HG02885 (cell line): ENCODE measurements around the gene TSPAN16.
A peak's percentile ranks its signal among the peaks of the same experiment; 100 is the strongest.
"Not testable (repeated sequence)": the region's sequence is repeated elsewhere in the genome, so short reads cannot be mapped to it uniquely, and the experiment has no call there.

Experiments used
- ATAC-seq: cut with Tn5 transposase; IDR thresholded peaks from one replicate; pipeline ENCODE4 v1.9.1; 2021; ENCODE audit warnings: mild to moderate bottlenecking; ENCODE audit not compliant: unreplicated experiment, poor library complexity

TSPAN16 gene

DNA sequence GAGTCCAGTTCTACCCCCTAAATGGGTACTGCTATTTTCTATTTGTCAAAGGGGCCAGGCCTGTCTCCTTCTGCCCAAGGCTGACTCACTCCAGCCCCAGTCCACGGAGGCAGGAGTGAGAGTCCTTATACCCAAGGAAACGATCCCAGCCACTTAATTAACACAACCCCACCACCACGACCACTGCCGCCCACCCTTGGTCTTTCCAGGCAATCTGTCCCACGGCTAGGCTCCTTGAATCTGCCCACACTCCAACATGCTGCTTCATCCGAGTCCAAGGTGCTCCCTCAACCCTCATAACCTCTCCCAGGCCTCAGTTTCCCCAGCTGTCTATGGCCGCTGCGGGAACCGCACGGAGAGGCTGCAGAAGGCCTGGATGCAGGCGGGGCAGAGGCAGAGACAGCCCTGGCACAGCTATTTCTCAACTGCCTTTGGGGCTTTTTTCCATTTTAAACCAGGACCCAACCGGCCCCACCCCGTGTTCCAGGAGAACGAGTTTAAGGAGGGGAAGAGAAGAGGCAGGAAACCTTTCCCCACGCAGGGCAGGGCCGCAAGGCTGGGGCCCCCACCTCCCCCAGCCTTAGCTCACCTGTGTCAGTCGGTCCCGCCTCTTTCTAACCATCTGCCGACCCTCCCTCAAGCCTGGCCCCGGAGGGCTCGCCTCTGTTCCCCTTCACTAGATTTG is 42.8 kb downstream of the TSPAN16 start:
- ATAC-seq: no peak

DNA sequence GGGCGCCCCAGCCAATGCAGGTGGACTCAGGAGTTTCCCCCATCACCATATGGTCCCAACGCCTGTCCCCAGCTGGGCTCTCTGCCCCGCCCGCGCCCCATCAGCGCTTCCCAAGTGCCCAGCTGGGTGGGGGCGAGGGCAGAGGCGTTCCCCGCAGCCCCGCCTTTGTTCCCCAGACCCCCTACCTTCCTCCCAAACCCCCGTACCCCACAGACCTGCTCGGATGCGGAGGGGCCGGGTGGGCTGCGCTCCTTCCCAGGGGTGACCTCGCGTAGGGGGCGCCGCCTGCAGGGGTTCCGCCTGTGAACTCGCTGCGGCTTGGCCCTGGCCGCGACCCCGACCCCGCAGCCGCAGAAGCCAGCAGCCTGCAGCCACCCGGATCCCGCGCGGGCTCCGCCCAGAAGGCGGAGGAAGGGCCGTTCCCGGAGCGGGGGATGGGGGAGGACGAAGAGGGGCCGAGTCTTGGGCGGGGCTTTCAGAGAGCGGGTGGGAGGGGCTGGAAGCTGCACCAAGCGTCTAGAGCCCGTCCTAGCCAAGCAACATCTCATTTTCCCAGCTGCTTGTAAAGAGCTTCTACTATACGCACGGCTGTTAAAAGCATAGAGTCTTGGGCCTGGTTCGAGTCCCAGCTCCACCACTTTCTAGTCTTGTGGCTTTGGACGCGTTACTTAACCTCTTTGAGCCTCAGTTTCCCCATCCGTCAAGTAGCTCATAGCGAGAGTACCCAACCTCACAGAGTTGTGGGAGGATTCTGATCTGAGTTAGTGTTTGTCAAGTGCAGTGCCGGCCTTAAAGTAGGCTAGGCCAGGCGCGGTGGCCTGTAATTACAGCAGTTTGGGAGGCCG is 43.5 kb downstream of the TSPAN16 start, which contains the start of gene RAB3D:
RAB3D (minus strand) TSS at position 404 of the 845 bp plus-strand sequence. CDS start 2,258 bp downstream, outside the sequence.
- ATAC-seq: peak; percentile 69

DNA sequence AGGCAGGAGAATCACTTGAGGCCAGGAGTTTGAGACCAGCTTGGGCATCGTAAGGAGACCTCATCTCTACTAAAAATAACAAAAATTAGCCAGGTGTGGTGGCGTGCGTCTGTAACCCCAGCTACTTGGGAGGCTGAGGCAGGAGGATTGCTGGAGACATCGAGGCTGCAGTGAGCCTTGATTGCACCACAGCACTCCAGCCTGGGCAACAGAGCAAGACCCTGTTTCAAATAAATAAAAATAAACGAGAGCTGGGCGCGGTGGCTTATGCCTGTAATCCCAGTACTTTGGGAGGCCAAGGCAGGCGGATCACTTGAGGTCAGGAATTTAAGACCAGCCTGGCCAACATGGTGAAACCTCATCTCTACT is 44.1 kb downstream of the TSPAN16 start:
- not testable (repeated sequence) for ATAC-seq

DNA sequence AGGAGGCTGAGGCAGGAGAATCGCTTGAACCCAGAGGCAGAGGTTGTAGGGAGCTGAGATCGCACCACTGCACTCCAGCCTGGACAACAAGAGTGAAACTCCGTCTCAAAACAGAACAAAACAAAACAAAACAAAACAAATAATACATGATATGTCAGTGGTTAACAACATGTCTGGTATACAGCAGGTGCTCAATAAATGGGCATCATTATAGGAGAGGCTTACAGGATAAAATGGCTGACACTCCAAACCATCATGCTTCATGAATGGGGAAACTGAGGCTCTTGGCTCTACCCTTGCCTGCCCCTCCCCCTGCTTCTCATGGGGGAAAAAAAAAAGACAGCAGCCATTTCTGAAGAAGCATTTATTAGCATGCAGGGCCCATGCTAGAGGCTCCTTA is 46.5 kb downstream of the TSPAN16 start:
- no peak for ATAC-seq

DNA sequence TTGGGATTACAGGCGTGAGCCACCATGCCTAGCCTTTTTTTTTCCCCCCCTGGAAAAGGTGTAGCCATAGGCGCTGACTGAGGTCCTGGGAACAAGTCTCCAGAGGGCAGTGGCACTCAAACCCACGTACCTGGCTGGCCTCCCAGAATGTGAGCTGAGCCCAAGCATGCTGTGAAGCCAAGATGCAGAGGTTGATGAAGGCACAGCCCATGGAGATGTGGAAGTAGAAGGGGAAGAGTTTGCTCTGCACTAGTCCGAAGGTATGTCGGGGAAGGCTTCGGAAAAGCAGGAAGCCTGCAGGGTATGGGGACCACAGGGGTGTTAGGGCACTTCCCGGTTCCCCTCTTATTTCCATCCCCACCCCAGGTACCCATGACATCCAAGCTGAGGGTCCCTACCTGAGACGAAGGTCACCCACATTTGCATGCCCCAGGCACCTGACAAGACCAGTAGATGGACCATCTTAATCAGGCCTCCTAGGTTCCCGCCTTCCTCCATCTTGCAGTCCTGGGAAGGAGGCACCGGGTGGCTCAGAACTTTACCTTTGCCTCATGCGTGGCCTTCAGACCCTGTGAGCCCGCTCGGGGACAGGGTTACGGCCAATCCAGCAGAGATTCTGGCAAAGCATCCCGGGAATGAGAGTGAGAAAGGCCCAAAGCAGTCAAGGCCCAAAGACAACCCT is 49.3 kb downstream of the TSPAN16 start:
- ATAC-seq: no peak

DNA sequence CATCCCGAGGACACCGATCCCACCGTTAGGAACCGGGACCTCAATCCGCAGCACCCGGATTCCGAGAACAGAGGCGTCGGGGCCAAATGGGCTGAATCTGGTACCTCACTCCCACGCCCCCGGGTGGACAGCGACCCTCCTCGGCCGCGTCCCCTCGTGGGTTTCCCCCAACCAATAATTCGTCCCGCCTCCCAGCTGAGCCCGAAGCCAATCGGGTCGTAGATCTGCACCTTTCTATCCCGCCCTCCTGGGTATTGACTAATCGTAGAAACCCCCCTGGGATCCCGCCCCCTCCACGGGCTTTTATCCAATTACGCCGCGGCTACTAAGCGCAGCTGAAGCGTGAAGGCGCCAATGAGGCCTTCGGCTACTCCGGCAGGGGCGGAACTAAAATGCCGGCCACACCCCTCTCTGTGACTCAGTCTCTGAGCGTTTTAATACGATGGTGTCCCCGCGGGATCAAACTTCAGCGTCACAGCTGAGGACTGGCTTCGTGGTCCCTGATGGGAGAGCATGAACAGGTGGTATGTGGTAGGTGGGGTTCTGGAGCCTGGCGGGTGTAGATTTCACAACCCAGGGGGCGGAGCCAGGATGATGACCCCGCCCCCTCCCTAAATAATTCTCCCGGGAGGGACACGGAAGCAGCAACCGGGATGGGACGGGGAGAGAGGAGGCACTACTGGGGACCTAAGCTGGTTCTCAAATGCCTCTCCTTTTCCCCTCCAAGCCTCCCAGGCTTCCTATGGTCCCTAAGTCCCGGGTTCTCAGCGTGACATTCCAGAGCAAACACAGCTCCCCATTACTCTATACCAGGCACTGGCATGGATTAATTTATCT is 50.4 kb downstream of the TSPAN16 start, which contains the start of the genes CCDC159 and TMEM205:
CCDC159 (plus strand) TSS at position 416 of the 837 bp plus-strand sequence; CDS start at position 504, 88 bp downstream.
TMEM205 (minus strand) TSS at position 165 of the 837 bp plus-strand sequence. CDS start 649 bp downstream, outside the sequence.
- peak; percentile 97 for ATAC-seq

DNA sequence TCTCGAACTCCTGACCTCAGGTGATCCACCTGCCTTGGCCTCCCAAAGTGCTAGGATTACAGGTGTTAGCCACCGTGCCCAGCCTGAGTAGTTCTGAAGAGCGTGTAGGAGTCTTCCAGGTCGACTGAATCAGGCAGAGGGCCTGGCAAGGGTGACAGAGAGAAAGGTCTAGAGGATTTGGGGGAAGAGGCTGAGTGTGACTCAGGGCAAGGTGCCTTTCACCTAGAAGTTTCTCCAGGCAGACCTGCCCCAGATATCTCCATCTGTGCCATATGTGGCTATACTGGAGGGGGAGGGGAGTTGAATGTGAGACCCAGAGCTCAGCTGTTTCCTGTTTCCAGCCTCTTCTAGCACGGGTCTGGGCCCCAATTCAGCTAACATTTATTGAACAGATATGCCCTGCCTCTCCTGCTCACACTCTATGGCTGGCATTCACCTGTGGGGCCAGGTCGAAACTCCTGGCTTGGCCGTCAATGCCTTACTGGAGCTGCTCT is 51.6 kb downstream of the TSPAN16 start:
- ATAC-seq: no peak

DNA sequence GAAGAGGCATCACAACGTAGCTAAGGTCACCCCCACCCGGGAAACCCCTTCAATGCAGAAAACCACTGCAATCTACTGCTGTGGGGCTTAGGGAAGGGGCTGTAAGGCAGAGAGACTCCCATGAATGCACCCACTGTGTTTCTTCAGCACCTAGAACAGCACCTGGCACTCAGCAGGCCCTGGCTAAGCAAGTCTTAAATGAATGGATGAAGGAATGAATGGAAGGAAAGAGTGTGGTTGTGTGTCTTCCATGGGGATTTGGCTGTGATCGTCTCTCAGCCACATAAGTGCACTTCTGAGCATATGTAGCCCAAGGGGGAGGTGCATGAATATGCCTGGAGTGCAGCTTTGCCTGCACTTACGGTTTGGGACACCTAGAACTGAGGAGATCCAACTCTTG is 53.2 kb downstream of the TSPAN16 start:
- no peak for ATAC-seq

DNA sequence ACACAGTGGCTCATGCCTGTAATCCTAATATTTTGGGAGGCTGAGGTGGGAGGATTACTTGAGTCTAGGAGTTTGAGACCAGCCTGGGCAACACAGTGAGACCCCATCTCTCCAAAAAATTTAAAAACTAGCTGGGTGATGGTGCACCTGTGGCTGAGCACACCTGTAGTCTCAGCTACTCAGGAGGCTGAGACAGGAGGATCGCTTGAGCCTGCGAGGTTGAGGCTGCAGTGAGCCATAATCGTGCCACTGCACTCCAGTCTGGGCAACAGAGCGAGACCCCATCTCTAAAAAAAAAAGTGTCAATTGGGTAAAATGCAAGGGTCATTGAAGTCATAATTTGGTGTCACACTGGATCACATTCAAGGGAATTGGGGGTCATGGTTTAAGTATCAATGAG is 58.1 kb downstream of the TSPAN16 start:
- ATAC-seq: not testable (repeated sequence)

DNA sequence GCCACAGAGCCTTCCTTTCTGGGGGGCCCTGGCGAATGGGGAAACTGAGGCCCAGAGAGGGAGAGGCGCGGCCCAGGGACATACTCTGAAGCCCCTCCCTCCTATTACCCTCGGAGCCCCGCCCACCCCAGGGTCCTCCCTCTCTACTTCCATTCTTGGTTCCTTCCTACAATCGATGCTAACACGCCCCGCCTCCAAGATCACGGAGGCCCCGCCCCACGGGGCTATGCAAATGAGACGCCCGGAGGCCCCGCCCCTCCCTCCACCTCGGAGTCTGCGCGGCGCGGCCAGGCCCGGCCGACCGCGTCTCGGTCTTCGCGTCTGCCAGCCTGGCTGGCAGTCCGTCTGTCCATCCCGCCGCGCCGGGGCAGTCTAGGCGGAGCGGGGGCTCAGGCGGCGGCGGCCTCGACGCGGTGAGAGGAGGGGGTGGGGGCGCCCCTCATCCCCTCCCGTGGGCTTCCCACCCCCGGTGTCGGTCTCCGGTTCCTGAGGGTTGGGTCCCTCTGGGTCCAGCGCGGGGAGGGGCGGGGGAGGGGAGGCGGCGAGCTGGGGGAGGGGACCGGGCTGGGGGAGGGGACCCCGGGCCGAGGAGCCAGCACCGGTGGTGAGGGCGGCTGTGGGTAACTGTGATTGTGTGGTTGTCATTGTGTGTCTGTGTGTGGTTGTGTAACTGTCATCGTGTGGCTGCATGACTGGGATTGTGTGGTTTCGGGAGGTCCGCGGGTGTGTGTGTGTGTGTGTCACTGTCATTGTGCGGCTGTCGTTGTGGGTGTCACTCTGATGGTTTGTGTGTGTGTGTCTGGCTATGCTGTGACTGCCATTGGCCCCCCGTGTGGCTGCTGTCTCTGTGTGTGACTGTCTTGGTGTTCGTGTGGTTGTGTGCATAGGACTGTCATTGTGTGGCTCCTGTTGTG is 59.5 kb downstream of the TSPAN16 start, which contains the start of gene PLPPR2:
PLPPR2 (plus strand) TSS at position 273 of the 914 bp plus-strand sequence. CDS start 2,242 bp downstream, outside the sequence.
- peak; percentile 44 for ATAC-seq

DNA sequence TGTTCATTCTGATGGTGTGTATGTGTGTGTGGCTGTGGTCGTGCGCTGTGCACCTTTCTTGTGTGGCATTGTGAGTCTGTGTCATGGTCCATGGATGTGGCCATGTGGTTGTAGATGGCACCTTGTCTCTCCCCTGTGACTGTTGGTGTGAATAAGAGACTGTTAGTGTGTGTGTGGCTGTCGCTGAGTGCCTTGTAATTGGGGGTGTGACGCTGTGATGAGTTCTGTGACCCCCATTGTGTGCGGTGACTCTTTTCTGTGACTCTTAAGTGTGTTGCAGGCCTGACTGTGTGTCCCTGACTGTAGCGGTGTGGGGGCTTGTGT is 60.1 kb downstream of the TSPAN16 start:
- ATAC-seq: no peak

DNA sequence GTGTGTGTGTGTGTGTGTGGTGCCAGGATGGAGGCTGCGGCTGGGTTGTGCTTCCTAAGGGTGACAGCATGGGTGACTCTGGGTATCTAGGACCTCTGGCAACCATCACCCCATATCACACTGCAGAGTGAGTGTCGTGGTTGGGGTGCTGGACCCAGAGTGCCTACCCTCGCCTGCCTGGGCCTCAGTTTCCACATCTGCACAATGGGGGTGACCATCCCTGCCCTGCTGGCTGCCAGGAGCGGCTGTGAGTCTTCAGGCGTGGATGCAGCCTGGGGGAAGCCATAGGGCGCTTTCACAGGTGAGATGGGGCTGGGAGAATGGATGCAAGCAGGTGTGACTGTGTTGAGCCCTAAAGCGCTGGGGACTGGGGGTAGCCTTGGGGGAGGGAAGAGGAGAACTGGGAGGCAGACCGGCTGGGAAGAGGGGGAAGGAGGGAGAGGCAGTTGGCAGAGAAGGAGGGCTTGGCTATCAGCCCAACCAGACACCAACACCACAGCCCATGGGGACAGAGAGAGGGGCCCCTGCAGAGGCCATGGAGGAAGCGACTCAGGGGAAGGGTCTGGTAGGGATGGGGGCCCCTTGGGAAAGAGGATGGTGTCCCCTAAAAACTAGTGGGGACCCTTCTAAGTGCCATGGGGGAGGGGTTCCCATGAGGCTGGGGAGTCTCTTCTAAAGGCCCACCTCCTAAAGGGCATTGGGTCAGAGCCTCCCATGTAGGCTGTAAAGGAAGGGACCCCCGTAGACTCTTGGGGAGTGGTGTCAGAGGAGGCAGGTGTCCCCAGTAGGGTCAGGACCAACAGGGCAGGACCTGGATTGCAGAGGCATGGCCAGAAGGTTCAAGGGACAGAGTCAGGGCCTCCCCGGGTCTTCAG is 61.0 kb downstream of the TSPAN16 start:
- ATAC-seq: no peak

DNA sequence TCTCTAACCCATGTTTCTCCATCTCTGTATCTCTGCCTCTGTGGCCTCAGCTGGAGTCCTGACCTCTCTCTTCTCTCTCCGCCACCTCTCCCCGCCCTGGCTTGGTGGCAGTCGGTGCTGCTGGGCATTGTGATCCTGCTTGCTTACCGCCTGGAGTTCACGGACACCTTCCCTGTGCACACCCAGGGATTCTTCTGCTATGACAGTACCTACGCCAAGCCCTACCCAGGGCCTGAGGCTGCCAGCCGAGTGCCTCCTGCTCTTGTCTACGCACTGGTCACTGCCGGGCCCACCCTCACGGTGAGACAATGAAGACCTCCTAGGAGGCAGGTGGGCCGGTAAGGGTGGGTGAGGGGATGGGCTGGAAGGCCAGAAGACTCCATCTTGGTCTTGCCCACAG is 63.5 kb downstream of the TSPAN16 start:
- no peak for ATAC-seq

DNA sequence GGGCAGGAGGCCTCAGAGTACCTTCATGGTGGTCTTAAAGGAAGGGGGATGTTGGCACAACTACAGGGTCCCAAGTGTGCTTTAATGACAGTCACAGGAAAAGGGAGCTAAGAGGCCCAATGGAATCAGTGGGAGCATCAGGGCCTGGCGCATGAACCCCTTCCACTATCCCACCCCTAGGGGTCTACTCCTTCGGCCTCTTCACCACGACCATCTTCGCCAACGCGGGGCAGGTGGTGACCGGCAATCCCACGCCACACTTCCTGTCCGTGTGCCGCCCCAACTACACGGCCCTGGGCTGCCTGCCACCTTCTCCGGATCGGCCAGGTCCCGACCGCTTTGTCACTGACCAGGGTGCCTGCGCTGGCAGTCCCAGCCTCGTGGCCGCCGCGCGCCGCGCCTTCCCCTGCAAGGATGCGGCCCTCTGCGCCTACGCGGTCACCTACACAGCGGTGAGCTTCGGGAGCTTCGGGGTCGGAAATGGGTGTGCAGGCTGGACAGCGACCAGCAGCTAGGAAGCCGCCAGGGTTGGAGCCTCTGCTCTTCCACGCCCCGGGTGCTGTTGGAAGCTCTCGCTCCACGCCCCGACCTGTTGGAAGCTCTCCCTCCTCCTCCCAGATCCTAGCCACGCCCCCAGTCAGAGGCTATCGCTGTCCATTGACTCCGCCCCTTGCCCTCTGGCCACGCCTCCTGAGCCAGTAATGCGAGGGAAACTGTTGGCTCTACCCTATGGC is 65.2 kb downstream of the TSPAN16 start:
- no peak for ATAC-seq

DNA sequence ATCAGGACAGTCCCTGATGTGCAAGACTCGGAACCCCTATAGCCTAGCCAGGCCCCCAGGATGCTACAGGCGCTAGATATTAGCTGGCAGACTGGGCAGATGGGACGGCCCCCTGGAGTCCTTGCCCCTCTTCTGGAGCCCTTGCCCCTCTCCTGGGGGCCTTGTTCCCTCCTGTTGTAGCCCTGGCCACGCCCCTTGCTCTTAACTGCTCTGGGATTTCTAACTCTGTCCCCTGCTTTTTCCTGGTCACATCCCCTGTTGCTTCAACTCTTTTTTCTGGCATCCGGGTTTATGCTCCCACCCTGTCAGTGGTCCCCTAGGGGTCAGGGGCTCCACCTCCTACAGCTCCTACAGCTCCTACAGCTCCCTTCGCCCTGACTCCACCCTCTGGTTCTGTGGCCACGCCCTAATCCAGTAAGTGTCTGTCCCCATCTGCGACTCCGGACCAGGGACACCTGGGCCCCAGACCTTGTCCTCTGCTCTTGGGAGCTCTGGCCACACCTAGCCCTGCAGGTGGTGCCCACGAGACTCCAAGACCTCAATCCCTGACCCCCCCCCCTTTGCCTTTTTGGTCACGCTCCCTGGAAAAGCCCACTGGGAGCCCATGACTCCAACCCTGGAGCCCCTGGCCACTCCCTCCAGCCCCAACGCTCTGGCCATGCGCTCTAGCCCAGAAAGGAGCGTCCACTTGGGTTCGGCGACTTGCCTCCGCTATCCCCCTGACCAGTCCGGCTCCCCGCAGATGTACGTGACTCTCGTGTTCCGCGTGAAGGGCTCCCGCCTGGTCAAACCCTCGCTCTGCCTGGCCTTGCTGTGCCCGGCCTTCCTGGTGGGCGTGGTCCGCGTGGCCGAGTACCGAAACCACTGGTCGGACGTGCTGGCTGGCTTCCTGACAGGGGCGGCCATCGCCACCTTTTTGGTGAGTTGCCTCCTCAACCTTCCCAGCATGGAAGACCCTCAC is 66.1 kb downstream of the TSPAN16 start:
- ATAC-seq: no peak

DNA sequence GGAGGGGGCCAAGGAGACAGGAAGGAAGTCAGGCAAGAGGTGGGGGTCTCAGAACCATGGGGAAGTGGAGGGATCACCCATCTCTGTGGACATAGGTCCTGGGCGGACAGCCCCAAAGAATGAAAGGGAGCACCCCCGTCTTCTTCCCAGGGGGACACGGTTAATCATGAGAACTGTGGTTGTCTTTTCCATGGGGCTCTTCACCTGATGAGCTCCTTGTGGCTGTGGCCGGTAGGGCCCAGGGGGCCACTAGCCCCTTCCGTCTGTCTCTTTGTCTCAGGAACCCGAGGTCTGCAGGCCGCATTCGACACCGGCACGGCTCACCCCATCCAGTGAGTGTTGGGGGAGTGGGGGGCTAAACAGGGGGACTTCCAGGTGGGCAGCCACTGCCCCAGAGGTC is 67.9 kb downstream of the TSPAN16 start:
- ATAC-seq: no peak
